Body of pancreas (tissue), 4 donors: ENCODE results near the gene DNASE1.

Experiments used
- CTCF ChIP-seq, 7 experiments: fragments of 450-650 bp in 4 of 7; fragments of 200-600 bp in 3 of 7; sonication (generic) in 3 of 7; IDR thresholded peaks; one replicate each; pipeline ENCODE4 v1.5.1; 2016 to 2019; ENCODE audit warnings: antibody characterized with exemption in 7 of 7
- POLR2A ChIP-seq, 3 donors: fragments of 450-650 bp; IDR thresholded peaks; one replicate each; pipeline ENCODE4 v1.6.1; 2016; ENCODE audit warnings: antibody characterized with exemption in 3 of 3, mild to moderate bottlenecking in 2 of 3

GRCh38 chr16:3694051-3694450 lies 39.6 kb downstream of the DNASE1 start:
- TF ChIP-seq POLR2A (IDR thresholded peaks at IDR 0.05), result no peak
- TF ChIP-seq CTCF (IDR thresholded peaks at IDR 0.05), result no peak
